GM21717 (cell line): ENCODE data around the gene SNAP29.
"Not testable (repeated sequence)": the region's sequence is repeated elsewhere in the genome, so short reads cannot be mapped to it uniquely, and the experiment has no call there.

ENCODE experiments used
- ATAC-seq: cut with Tn5 transposase; IDR thresholded peaks from one replicate; pipeline ENCODE4 v1.9.1; 2021; ENCODE audit warnings: mild to moderate bottlenecking, moderate library complexity; ENCODE audit not compliant: unreplicated experiment

SNAP29 gene

GRCh38 chr22:20927940-20928572, 69.2 kb downstream of the SNAP29 start:
- no peak for ATAC-seq

- no peak for ATAC-seq
Observed at GRCh38 chr22:20928573-20928967, 69.8 kb downstream of the SNAP29 start.

- no peak for ATAC-seq
Observed at GRCh38 chr22:20930004-20930403, 71.2 kb downstream of the SNAP29 start.

DNA sequence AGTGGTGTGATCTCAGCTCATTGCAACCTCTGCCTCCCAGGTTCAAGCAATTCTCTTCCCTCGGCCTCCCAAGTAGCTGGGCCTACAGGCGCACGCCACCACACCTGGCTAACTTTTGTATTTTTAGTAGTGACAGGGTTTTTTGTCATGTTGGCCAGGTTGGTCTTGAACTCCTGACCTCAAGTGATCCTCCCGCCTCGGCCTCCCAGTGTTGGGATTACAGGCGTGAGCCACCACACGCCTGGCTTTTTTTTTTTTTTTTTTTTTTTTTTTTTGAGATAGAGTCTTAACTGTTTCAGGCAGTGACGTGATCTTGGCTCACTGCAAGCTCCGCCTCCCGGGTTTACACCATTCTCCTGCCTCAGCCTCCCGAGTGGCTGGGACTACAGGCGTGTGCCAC, 71.6 kb downstream of the SNAP29 start:
- not testable (repeated sequence) for ATAC-seq

GRCh38 chr22:20931126-20931654, 72.4 kb downstream of the SNAP29 start:
- ATAC-seq = no peak

GRCh38 chr22:20933910-20934309, 75.1 kb downstream of the SNAP29 start:
- ATAC-seq = no peak

DNA sequence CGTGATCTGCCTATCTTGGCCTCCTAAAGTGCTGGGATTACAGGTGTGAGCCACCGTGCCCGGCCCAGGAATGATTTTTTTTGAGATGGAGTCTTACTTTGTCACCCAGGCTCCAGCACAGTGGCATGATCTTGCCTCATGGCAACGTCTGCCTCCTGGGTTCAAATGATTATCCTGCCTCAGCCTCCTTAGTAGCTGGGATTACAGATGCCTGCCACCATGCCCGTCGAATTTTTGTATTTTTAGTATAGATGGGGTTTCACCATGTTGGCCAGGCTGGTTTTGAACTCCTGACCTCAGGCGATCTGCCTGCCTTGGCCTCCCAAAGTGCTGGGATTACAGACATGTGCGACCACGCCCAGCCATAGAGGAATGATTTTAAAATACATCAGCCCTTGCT, 76.2 kb downstream of the SNAP29 start:
- not testable (repeated sequence) for ATAC-seq

GRCh38 chr22:20935780-20936539, 77.2 kb downstream of the SNAP29 start:
- ATAC-seq = not testable (repeated sequence)

- ATAC-seq = no peak
Observed at GRCh38 chr22:20937031-20937793, 78.4 kb downstream of the SNAP29 start.

DNA sequence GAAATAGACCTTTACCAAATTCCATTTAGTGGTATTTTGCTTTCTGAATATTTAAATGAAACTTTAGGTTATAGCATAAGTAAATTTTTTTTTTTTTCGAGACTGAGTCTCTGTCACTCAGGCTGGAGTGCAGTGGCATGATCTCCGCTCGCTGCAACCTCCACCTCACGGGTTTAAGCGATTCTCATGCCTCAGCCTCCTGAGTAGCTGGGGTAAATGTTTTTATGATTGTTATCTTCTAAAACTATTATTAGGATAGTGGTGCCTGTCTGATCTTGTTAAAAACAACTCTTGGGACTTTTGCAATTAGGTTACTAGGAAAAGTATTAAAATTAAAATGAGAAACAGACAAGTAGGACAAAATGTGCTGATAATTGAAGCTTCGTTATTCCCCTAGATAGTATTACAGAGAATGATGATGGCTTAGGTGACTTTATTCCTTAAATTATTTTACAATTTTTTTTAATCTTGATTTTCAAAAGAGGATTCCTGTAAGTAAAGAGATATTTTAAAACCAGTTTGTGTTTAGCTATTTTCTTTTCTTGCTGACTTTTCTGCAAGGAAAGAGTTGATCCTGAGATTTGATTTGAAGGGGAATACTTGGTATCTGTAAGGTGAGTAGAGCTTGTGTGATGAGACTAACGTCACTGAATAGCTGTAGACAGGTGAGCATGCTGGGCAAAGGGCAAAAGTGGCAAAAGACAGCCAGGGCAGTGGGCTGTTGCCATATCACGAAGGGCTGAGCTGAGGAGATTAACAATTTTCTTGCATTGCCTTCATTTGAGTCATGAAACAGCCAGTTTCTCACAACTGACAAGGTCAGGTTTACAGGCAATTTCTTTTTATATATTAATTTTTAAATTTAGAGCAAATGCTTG, 79.2 kb downstream of the SNAP29 start:
- ATAC-seq = no peak

DNA sequence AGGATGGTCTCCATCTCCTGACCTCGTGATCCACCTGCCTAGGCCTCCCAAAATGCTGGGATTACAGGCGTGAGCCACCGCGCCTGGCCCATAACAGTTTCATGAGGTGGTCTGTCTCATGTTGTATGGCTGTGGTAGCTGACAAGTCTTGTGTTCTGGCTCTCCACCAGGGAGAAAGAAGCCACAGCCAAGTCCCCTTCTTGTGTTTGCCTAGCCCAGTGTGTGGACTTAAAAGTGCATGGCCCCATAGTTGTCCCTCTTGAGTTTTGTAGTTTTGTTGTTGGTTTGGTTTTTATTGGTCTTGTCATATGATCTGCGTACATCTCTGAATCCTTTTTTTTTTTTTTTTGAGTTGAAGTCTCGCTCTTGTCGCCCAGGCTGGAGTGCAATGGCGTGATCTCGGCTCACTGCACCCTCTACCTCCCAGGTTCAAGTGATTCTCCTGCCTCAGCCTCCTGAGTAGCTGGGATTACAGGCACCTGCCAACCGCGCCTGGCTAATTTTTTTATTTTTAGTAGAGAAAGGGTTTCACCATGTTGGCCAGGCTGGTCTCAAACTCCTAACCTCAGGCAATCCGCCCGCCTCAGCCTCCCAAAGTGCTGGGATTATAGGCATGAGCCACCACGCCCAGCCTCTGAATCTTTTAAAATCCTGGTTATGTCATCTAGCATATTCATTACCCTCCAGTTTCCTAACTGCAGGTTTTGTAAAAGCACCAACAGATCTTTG, 80.8 kb downstream of the SNAP29 start:
- ATAC-seq = not testable (repeated sequence)

- no peak for ATAC-seq
Observed at GRCh38 chr22:20940186-20940651, 81.4 kb downstream of the SNAP29 start.
